K562 (cell line): ENCODE measurements around the gene HEATR1. TPM values are rescaled to one million over a fixed set of nuclear protein-coding genes. Genes with fewer than 3 reads are reported as not detected.

Experiments
- ATF1 ChIP-seq, 2 experiments: fragments of 450-650 bp in 1 of 2; IDR thresholded peaks; 2 replicates each; pipeline ENCODE4 v1.6.1; 2016; ENCODE audit warnings: missing compliant biosample characterization in 1 of 2, missing genetic modification characterization in 1 of 2
- CTBP1 ChIP-seq: fragments of 450-650 bp; IDR thresholded peaks from 2 replicates; pipeline ENCODE4 v1.6.1; 2016; ENCODE audit warnings: borderline replicate concordance
- CTCFL ChIP-seq: IDR thresholded peaks from 2 replicates; pipeline ENCODE4 v1.6.1; 2011; ENCODE audit warnings: borderline replicate concordance, low read depth, mild to moderate bottlenecking, moderate library complexity, low read length; ENCODE audit not compliant: insufficient read depth, poor library complexity, severe bottlenecking
- DEAF1 ChIP-seq: fragments of 450-650 bp; formaldehyde crosslinking; IDR thresholded peaks from 2 replicates; pipeline ENCODE4 v1.4.0; 2020; ENCODE audit warnings: mild to moderate bottlenecking, moderate library complexity
- E2F5 ChIP-seq: sonication (generic); formaldehyde crosslinking; IDR thresholded peaks from 2 replicates; pipeline ENCODE4 v1.8.0; 2022; ENCODE audit warnings: mild to moderate bottlenecking, missing genetic modification reagents
- L3MBTL2 ChIP-seq: fragments of 450-650 bp; IDR thresholded peaks from 2 replicates; pipeline ENCODE4 v1.6.1; 2016; ENCODE audit warnings: mild to moderate bottlenecking, moderate library complexity
- MEF2A ChIP-seq: IDR thresholded peaks from 2 replicates; pipeline ENCODE4 v1.6.1; 2011; ENCODE audit warnings: low read depth, mild to moderate bottlenecking, low read length, moderate library complexity; ENCODE audit not compliant: control insufficient read depth
- MEF2D ChIP-seq: conservative IDR thresholded peaks from 2 replicates; pipeline ENCODE4 v1.6.1; 2016; ENCODE audit warnings: low read depth, missing genetic modification characterization, missing compliant biosample characterization
- MITF ChIP-seq: IDR thresholded peaks from 2 replicates; pipeline ENCODE4 v1.6.1; 2014; ENCODE audit warnings: antibody characterized with exemption
- MYC ChIP-seq, 2 experiments: fragments of 250-450 bp in 1 of 2; sonication (Bioruptor Pico) in 1 of 2; IDR thresholded peaks; 2 replicates each; pipeline versions ENCODE4 v1.5.1 to v1.6.1; 2012 to 2021; ENCODE audit warnings: low read depth in 2 of 2, borderline replicate concordance in 1 of 2, improper control_type of control experiment in 1 of 2, low read length in 1 of 2, mild to moderate bottlenecking in 1 of 2, moderate library complexity in 1 of 2
- POLR2AphosphoS2 ChIP-seq: IDR thresholded peaks from 2 replicates; pipeline ENCODE4 v1.6.1; 2012; ENCODE audit warnings: low read length, improper control_type of control experiment
- RFX1 ChIP-seq: fragments of 450-650 bp; IDR thresholded peaks from 2 replicates; pipeline ENCODE4 v1.6.1; 2016; ENCODE audit warnings: mild to moderate bottlenecking, moderate library complexity
- RFX7 ChIP-seq: fragments of 250-450 bp; sonication (Bioruptor Pico); IDR thresholded peaks from 2 replicates; pipeline ENCODE4 v1.5.1; 2021; ENCODE audit warnings: mild to moderate bottlenecking
- RNF2 ChIP-seq: sonication (generic); IDR thresholded peaks from 2 replicates; pipeline ENCODE4 v1.6.1; 2016
- TBL1XR1 ChIP-seq, 2 experiments: IDR thresholded peaks; 2 replicates each; pipeline ENCODE4 v1.6.1; 2012; ENCODE audit warnings: improper control_type of control experiment in 2 of 2, low read length in 2 of 2, mild to moderate bottlenecking in 1 of 2
- TEAD2 ChIP-seq: fragments of 450-650 bp; IDR thresholded peaks from 2 replicates; pipeline ENCODE4 v1.6.1; 2016; ENCODE audit warnings: missing genetic modification characterization, control low read depth, missing compliant biosample characterization
- ZBTB17 ChIP-seq: fragments of 450-650 bp; formaldehyde crosslinking; IDR thresholded peaks from 2 replicates; pipeline ENCODE4 v1.4.0; 2020; ENCODE audit warnings: mild to moderate bottlenecking
- ZBTB43 ChIP-seq: sonication (generic); formaldehyde crosslinking; IDR thresholded peaks from 2 replicates; pipeline ENCODE4 v1.8.0; 2023; ENCODE audit warnings: mild to moderate bottlenecking, missing genetic modification reagents
- ZKSCAN3 ChIP-seq: fragments of 250-450 bp; sonication (Bioruptor Pico); IDR thresholded peaks from 2 replicates; pipeline ENCODE4 v1.4.0; 2020
- ZNF174 ChIP-seq: fragments of 250-450 bp; sonication (Bioruptor Pico); IDR thresholded peaks from 2 replicates; pipeline ENCODE4 v1.4.0; 2020; ENCODE audit warnings: mild to moderate bottlenecking
- ZNF217 ChIP-seq: sonication (generic); formaldehyde crosslinking; IDR thresholded peaks from 2 replicates; pipeline ENCODE4 v1.8.0; 2022; ENCODE audit warnings: mild to moderate bottlenecking, missing genetic modification reagents
- polyA plus RNA-seq, 8 experiments: library from polyadenylated mRNA; depleted of rRNA in 4 of 8; stranded (reverse) in 5 of 8; unstranded in 3 of 8; fragments of >200 nt; fragmentation: Nextera tagmentation in 2 of 8; fragmentation: Illumina TruSeq in 1 of 8; extraction: Ambion mirVana in 2 of 8; extraction: Trizol in 1 of 8; gene quantifications; 2 replicates each; pipeline versions ENCODE4 v1.2.1 to v1.2.3, GENCODE V29; 2011 to 2014; ENCODE audit warnings: inconsistent platforms in 1 of 8, missing spikeins in 1 of 8
- total RNA-seq, 7 experiments: library from RNA; depleted of rRNA in 6 of 7; stranded (reverse); fragments of >200 nt in 6 of 7; fragmentation: Illumina TruSeq in 2 of 7; extraction: Trizol in 2 of 7; gene quantifications; 2 replicates each; pipeline versions ENCODE4 v1.2.1 to v1.2.3, GENCODE V29; 2011 to 2021; ENCODE audit warnings: low replicate concordance in 1 of 7

The HEATR1 gene
- total and polyA plus RNA-seq, 9 of the 15 experiments (the other 6 are each of a cell fraction or from before 2014, with no cell fraction given): 28.3 to 108 (median 50.9) TPM

- TF ChIP-seq CTCFL (no peak), CTBP1 (peak; percentile 81; the same call in 1 of the 2 replicates), RFX7 (CRISPR knock-in tag) (no peak), TEAD2 (tag) (no peak; the same call in 1 of the 2 replicates), ZNF217 (CRISPR knock-in tag) (no peak), ZBTB17 (CRISPR knock-in tag) (no peak), L3MBTL2 (peak; percentile 80), MYC (IDR thresholded peaks at IDR 0.05; ENCODE audit: low read depth, low read length) (peak; percentile 70), MYC (CRISPR knock-in tag; IDR thresholded peaks at IDR 0.05; ENCODE audit: borderline replicate concordance, low read depth) (no peak), E2F5 (CRISPR knock-in tag) (0 out of 2 replicates have a peak, but pooled peaks have one; percentile 74), TBL1XR1 (IDR thresholded peaks at IDR 0.05; ENCODE audit: low read length in 2 of 2) (no peak), MEF2D (0 out of 2 replicates have a peak, but pooled peaks have one; percentile 19), ZBTB43 (peak; percentile 89; the same call in 1 of the 2 replicates), ATF1 (CRISPR knock-in tag; IDR thresholded peaks at IDR 0.05) (no peak), ATF1 (tag; IDR thresholded peaks at IDR 0.05) (peak; percentile 78), POLR2AphosphoS2 (no peak), RFX1 (no peak), MITF (peak; percentile 91), ZNF174 (CRISPR knock-in tag) (no peak), RNF2 (no peak; the same call in 1 of the 2 replicates), MEF2A (no peak), ZKSCAN3 (CRISPR knock-in tag) (no peak), DEAF1 (no peak)
Measured at GRCh38 chr1:236524142-236524894, 80.0 kb downstream of the HEATR1 start (continued).
